Ishikawa (cell line): ENCODE results near the gene CES3.

Experiments used
- CEBPB ChIP-seq: IDR thresholded peaks from 2 replicates; pipeline ENCODE4 v1.6.1; 2012
- CREB1 ChIP-seq: IDR thresholded peaks from 2 replicates; pipeline ENCODE4 v1.6.1; 2012; ENCODE audit warnings: low read depth
- EGR1 ChIP-seq: IDR thresholded peaks from 2 replicates; pipeline ENCODE4 v1.6.1; 2012
- EP300 ChIP-seq: IDR thresholded peaks from 2 replicates; pipeline ENCODE4 v1.6.1; 2012; ENCODE audit warnings: borderline replicate concordance
- FOXM1 ChIP-seq: IDR thresholded peaks from 2 replicates; pipeline ENCODE4 v1.6.1; 2012; ENCODE audit warnings: low read depth, borderline replicate concordance
- NFIC ChIP-seq: IDR thresholded peaks from 2 replicates; pipeline ENCODE4 v1.6.1; 2012
- RAD21 ChIP-seq: IDR thresholded peaks from 2 replicates; pipeline ENCODE4 v1.6.1; 2012; ENCODE audit warnings: low read depth
- TAF1 ChIP-seq: IDR thresholded peaks from 2 replicates; pipeline ENCODE4 v1.6.1; 2012; ENCODE audit warnings: low read depth, mild to moderate bottlenecking
- TCF12 ChIP-seq: IDR thresholded peaks from 2 replicates; pipeline ENCODE4 v1.6.1; 2012; ENCODE audit warnings: low read depth
- TEAD4 ChIP-seq: IDR thresholded peaks from 2 replicates; pipeline ENCODE4 v1.6.1; 2012
- USF1 ChIP-seq: IDR thresholded peaks from 2 replicates; pipeline ENCODE4 v1.6.1; 2012
- YY1 ChIP-seq: IDR thresholded peaks from 2 replicates; pipeline ENCODE4 v1.6.1; 2012; ENCODE audit warnings: low read depth
- ZBTB7A ChIP-seq: IDR thresholded peaks from 2 replicates; pipeline ENCODE4 v1.6.1; 2012; ENCODE audit warnings: low read depth
- TF ChIP-seq, protein P1 (sequence below): IDR thresholded peaks from 2 replicates; pipeline ENCODE4 v1.6.1; 2012
- TF ChIP-seq, protein P2 (sequence below): IDR thresholded peaks from 2 replicates; pipeline ENCODE4 v1.6.1; 2012; ENCODE audit warnings: low read depth, mild to moderate bottlenecking

Gene CES3

GRCh38 chr16:66928702-66929388 lies 32.2 kb upstream of the CES3 start:
- no peak for TF ChIP-seq CREB1
- no peak for TF ChIP-seq YY1
- TF ChIP-seq RAD21, result peak; percentile 66
- TF ChIP-seq TCF12, result no peak

GRCh38 chr16:66930189-66930588 lies 30.9 kb upstream of the CES3 start:
- TF ChIP-seq NFIC (peak; percentile 60; the same call in 1 of the 2 replicates), RAD21 (no peak)

DNA sequence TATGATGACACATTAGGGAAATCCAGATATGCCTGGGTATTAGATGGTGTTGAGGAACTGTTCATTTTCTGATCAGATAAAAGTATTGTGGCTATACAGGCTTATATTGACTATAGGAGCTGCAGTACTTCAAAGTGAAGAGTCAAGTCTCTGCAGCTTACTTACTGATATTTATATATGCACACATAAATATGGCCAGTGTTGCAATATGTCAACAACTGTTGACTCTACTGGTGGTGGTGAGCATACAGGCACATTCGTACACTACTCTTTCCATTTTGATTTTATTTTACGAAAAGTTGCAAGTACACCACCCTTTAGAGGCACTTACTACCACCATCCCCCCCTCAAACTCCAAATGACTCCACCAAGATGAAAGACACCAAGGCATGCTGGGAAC lies 29.4 kb upstream of the CES3 start:
- no peak for TF ChIP-seq EGR1
- TF ChIP-seq, protein P1, sequence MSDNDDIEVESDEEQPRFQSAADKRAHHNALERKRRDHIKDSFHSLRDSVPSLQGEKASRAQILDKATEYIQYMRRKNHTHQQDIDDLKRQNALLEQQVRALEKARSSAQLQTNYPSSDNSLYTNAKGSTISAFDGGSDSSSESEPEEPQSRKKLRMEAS, result no peak
- TF ChIP-seq, protein P2, sequence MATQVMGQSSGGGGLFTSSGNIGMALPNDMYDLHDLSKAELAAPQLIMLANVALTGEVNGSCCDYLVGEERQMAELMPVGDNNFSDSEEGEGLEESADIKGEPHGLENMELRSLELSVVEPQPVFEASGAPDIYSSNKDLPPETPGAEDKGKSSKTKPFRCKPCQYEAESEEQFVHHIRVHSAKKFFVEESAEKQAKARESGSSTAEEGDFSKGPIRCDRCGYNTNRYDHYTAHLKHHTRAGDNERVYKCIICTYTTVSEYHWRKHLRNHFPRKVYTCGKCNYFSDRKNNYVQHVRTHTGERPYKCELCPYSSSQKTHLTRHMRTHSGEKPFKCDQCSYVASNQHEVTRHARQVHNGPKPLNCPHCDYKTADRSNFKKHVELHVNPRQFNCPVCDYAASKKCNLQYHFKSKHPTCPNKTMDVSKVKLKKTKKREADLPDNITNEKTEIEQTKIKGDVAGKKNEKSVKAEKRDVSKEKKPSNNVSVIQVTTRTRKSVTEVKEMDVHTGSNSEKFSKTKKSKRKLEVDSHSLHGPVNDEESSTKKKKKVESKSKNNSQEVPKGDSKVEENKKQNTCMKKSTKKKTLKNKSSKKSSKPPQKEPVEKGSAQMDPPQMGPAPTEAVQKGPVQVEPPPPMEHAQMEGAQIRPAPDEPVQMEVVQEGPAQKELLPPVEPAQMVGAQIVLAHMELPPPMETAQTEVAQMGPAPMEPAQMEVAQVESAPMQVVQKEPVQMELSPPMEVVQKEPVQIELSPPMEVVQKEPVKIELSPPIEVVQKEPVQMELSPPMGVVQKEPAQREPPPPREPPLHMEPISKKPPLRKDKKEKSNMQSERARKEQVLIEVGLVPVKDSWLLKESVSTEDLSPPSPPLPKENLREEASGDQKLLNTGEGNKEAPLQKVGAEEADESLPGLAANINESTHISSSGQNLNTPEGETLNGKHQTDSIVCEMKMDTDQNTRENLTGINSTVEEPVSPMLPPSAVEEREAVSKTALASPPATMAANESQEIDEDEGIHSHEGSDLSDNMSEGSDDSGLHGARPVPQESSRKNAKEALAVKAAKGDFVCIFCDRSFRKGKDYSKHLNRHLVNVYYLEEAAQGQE, result no peak
- TF ChIP-seq RAD21, result no peak
- TF ChIP-seq NFIC, result no peak
- no peak for TF ChIP-seq ZBTB7A
- no peak for TF ChIP-seq TCF12
- no peak for TF ChIP-seq FOXM1
- TF ChIP-seq CEBPB, result no peak
- no peak for TF ChIP-seq TAF1
- no peak for TF ChIP-seq USF1
- TF ChIP-seq EP300, result no peak
- TF ChIP-seq CREB1, result no peak
- TF ChIP-seq TEAD4, result no peak
- TF ChIP-seq YY1, result no peak

DNA sequence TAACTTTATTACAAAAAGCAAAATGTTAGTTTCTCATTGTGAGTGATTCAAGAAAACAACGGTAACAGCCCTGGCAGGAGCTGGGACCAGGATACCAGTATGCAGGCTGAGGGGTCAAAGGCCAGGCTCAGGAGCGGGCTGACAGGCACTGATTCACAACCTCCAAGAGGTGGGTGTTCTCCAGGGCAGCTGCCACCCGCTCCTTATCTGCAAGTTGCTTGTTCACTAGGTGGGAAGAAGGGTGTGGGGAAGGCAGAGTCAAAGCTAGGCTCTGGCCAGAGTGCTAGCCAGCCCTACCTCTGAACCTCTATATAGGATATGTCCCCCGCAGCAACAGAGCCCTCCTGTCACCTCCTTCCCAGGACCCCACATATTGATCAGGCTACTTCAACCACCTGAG lies 29.0 kb upstream of the CES3 start:
- TF ChIP-seq, protein P1, result no peak
- TF ChIP-seq YY1 (no peak), EP300 (no peak), ZBTB7A (no peak)

DNA sequence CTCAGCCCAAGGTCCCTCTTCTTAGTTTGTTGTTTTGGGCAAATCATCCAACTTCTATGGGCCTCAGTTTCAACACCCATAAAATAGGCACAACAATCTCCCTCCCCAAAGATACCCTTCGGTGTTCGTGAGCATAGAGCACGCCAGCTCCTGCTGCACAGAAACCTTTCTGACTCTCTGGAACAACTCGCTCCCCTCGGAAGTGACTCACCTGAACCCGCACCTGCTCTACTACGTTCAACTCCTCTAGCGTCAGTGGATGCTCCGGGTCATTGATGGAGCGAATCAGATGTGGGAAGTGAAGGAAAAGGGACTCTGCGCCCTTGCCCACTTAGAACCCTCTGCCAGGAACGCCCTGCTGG lies 27.3 kb upstream of the CES3 start:
- TF ChIP-seq CREB1 (no peak), EGR1 (no peak), TAF1 (no peak), EP300 (no peak), USF1 (no peak), TEAD4 (no peak), RAD21 (no peak), TCF12 (no peak), FOXM1 (no peak), ZBTB7A (no peak), CEBPB (no peak), NFIC (no peak), YY1 (no peak)
- TF ChIP-seq, protein P2, result no peak
- TF ChIP-seq, protein P1, result no peak

DNA sequence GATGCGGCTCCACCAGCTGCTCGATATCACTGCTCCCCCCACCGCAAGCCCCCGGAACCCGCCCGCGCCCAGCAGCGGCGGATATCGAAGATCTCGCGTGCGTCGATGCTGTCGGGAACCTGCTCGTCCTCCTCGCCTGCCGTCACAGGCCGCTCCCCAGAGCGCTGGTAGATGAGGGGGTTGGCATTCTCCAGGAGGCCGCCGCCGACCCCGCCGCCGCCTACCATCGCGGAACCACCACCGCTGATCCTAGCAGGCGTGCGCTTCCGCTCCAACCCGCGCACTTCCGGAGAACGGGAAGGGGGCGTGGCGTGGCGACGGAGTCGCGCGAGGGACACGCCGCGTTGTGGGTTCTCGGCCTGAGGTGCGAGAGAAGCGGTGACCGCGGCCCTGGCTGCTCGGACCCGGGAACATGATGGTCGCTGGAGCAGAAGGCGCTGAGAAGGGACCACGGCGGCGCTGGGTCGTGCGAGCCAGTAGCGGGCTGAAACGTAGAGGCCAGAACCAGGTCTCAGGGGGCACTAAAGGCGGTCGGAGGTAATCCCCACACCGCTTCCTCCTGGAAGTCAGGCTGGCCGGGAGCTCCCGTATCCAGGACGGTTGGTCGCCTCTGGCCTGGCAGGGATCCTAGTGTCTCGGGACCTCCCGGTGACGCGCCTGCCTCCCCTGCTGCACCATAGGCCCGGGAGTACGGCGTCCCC lies 26.8 kb upstream of the CES3 start, which contains the start of gene CIAO2B:
TSS of gene CIAO2B (minus strand) at position 265 of the 701 bp plus-strand sequence. CDS start at position 227, 38 bp downstream.
- TF ChIP-seq ZBTB7A (no peak), EGR1 (no peak), RAD21 (no peak), EP300 (no peak), TCF12 (no peak), NFIC (0 out of 2 replicates have a peak, but pooled peaks have one; percentile 20), TEAD4 (no peak), YY1 (peak; percentile 42; the same call in 1 of the 2 replicates), CREB1 (no peak; the same call in 1 of the 2 replicates), FOXM1 (no peak), TAF1 (peak; percentile 86), CEBPB (no peak), USF1 (no peak)
- TF ChIP-seq, protein P2, result no peak
- TF ChIP-seq, protein P1, result peak; percentile 83
